ENCODE measurements around the gene LGR4. TPM values are rescaled to one million over a fixed set of nuclear protein-coding genes. Genes with fewer than 3 reads are reported as not detected.
A peak's percentile ranks its signal among the peaks of the same experiment; 100 is the strongest.

Gene LGR4
- total RNA-seq, 1 donor from 2014 or later: 17.4 TPM

- no peaks in the 10 kb centered on the region for H3K36me3 ChIP-seq (ENCODE audit: control insufficient read depth, insufficient read depth, low read length)
- H3K4me3 ChIP-seq (ENCODE audit: low read depth, low read length): no peak overlapping the region
- FAIRE-seq: no peak
These were observed 15.7 kb downstream of the LGR4 start for GRCh38 chr11:27456795-27457329.

GRCh38 chr11:27456140-27456794, 16.3 kb downstream of the LGR4 start:
- no peak for FAIRE-seq
- no peak overlapping the region for H3K4me3 ChIP-seq (ENCODE audit: low read depth, low read length)
- DNase-seq (ENCODE audit: low read depth): peak; percentile 86

More at GRCh38 chr11:27456795-27457329, 15.7 kb downstream of the LGR4 start:
- no peaks in the 10 kb centered on the region for H3K27me3 ChIP-seq (ENCODE audit: control insufficient read depth, insufficient read depth, low read length)
- no peak for TF ChIP-seq CTCF (IDR thresholded peaks at IDR 0.05; ENCODE audit: insufficient read depth, low read length, severe bottlenecking)
- DNase-seq (ENCODE audit: low read depth): no peak

GRCh38 chr11:27455667-27456066, 16.9 kb downstream of the LGR4 start:
- FAIRE-seq (no peak), DNase-seq (ENCODE audit: low read depth) (no peak)
- Histone ChIP-seq H3K27me3 (ENCODE audit: control insufficient read depth, insufficient read depth, low read length) (no peaks in the 10 kb centered on the region), H3K4me3 (ENCODE audit: low read depth, low read length) (no peak overlapping the region), H3K36me3 (ENCODE audit: control insufficient read depth, insufficient read depth, low read length) (no peaks in the 10 kb centered on the region)
- no peak for TF ChIP-seq CTCF (IDR thresholded peaks at IDR 0.05; ENCODE audit: insufficient read depth, low read length, severe bottlenecking)

More at GRCh38 chr11:27456140-27456794, 16.3 kb downstream of the LGR4 start:
- H3K27me3 ChIP-seq (ENCODE audit: control insufficient read depth, insufficient read depth, low read length): no peaks in the 10 kb centered on the region
- no peak for TF ChIP-seq CTCF (IDR thresholded peaks at IDR 0.05; ENCODE audit: insufficient read depth, low read length, severe bottlenecking)
- no peaks in the 10 kb centered on the region for H3K36me3 ChIP-seq (ENCODE audit: control insufficient read depth, insufficient read depth, low read length)

- no peak for DNase-seq (ENCODE audit: low read depth)
- FAIRE-seq: no peak
These were observed 18.9 kb downstream of the LGR4 start for GRCh38 chr11:27453701-27454100.

GRCh38 chr11:27452147-27452546, 20.4 kb downstream of the LGR4 start:
- Histone ChIP-seq H3K4me3 (ENCODE audit: low read depth, low read length) (no peak overlapping the region), H3K36me3 (ENCODE audit: control insufficient read depth, insufficient read depth, low read length) (no peaks in the 10 kb centered on the region), H3K27me3 (ENCODE audit: control insufficient read depth, insufficient read depth, low read length) (no peaks in the 10 kb centered on the region)
- DNase-seq (ENCODE audit: low read depth) (no peak), FAIRE-seq (no peak)
- no peak for TF ChIP-seq CTCF (IDR thresholded peaks at IDR 0.05; ENCODE audit: insufficient read depth, low read length, severe bottlenecking)

More at GRCh38 chr11:27453701-27454100, 18.9 kb downstream of the LGR4 start:
- Histone ChIP-seq H3K4me3 (ENCODE audit: low read depth, low read length) (no peak overlapping the region), H3K36me3 (ENCODE audit: control insufficient read depth, insufficient read depth, low read length) (no peaks in the 10 kb centered on the region), H3K27me3 (ENCODE audit: control insufficient read depth, insufficient read depth, low read length) (no peaks in the 10 kb centered on the region)
- TF ChIP-seq CTCF (IDR thresholded peaks at IDR 0.05; ENCODE audit: insufficient read depth, low read length, severe bottlenecking): no peak

Data from bronchial epithelial cell (primary cell).